Measurements from ENCODE around the gene VSIG8. TPM values are rescaled to one million over a fixed set of nuclear protein-coding genes. Genes with fewer than 3 reads are reported as not detected.

Gene VSIG8
- total and polyA plus RNA-seq, 2 donors (not counting 1 experiment from before 2014, with no cell fraction given), result not detected

GRCh38 chr1:159889202-159889601 is 26.7 kb upstream of the VSIG8 start:
- Histone ChIP-seq H3K9me3 (ENCODE audit: control extremely low read depth in 1 of 3, control insufficient read depth in 2 of 3, insufficient read depth in 1 of 3, low read length in 2 of 3) (peaks cover 0 to 3% (median 0%) of the 10 kb centered on the region in 3 donors), H2AFZ (ENCODE audit: insufficient read depth, low read depth, low read length, poor library complexity, severe bottlenecking) (no peak overlapping the region), H3K4me3 (ENCODE audit: control extremely low read depth in 1 of 5, extremely low read depth in 1 of 5, insufficient read depth in 1 of 5, low read depth in 2 of 5, low read length in 4 of 5) (peak overlapping the region in 1 of 5 experiments; percentile 15), H3K27me3 (replicated peaks in 1 of 4; ENCODE audit: control extremely low read depth in 1 of 4, control insufficient read depth in 3 of 4, insufficient read depth in 4 of 4, low read length in 3 of 4) (no peaks in the 10 kb centered on the region), H3K4me2 (replicated peaks; ENCODE audit: low read depth, low read length, poor library complexity, severe bottlenecking) (peak overlapping the region; percentile 45), H3K36me3 (replicated peaks in 1 of 2; ENCODE audit: control extremely low read depth in 1 of 2, control insufficient read depth in 1 of 2, extremely low read depth in 1 of 2, insufficient read depth in 2 of 2, low read length in 1 of 2) (no peaks in the 10 kb centered on the region), H3K4me1 (ENCODE audit: control insufficient read depth in 2 of 2, insufficient read depth in 2 of 2, low read length in 2 of 2) (peaks cover 18 to 19% of the 10 kb centered on the region in 2 donors), H3K9ac (ENCODE audit: low read length) (no peak overlapping the region), H3K27ac (ENCODE audit: low read length in 2 of 2) (no peak overlapping the region), H3K79me2 (ENCODE audit: control insufficient read depth, insufficient read depth, low read length) (no peaks in the 10 kb centered on the region), H4K20me1 (ENCODE audit: control insufficient read depth, insufficient read depth, low read length, poor library complexity, severe bottlenecking) (no peaks in the 10 kb centered on the region)
- H3K4me3 Mint-ChIP-seq, result peak overlapping the region; percentile 36
- ATAC-seq (ENCODE audit: low read depth) (peak; percentile 23), DNase-seq (peak; percentile 58)
- intact Hi-C loops (cut with micrococcal nuclease), result no loop called here
- WGBS (ENCODE audit: insufficient coverage), result 81% methylated on average over 2 of the region's 4 CpGs
- H3K27me3 Mint-ChIP-seq, result no peaks in the 10 kb centered on the region
- H3K27ac Mint-ChIP-seq, result peak overlapping the region; percentile 57
- ChIA-PET POLR2A (interaction anchor here (0.6 to 1.9 kb wide), 3 partner anchors 35 to 108 kb away, joined by 4 to 7 read pairs (median 6); partner anchors contain the start of genes DUSP23 and TAGLN2), CTCF (interaction anchor here (0.6 to 8.9 kb wide), 15 partner anchors 8 to 676 kb away, joined by 3 to 211 read pairs (median 7); partner anchors contain the start of genes FCRL6 and TAGLN2)
- peaks cover 26% of the 10 kb centered on the region for H3K4me1 Mint-ChIP-seq
- no peaks in the 10 kb centered on the region for H3K9me3 Mint-ChIP-seq (ENCODE audit: insufficient read depth)
- no peak for TF ChIP-seq CTCF (IDR thresholded peaks at IDR 0.05)
- no peak for TF ChIP-seq EZH2 (IDR thresholded peaks at IDR 0.05; ENCODE audit: borderline replicate concordance, insufficient read depth, low read depth, low read length, poor library complexity, severe bottlenecking)

GRCh38 chr1:159884296-159884695 is 21.8 kb upstream of the VSIG8 start:
- intact Hi-C loops (cut with micrococcal nuclease), result no loop called here
- Histone ChIP-seq H3K4me1 (ENCODE audit: control insufficient read depth in 2 of 2, insufficient read depth in 2 of 2, low read length in 2 of 2) (peaks cover 6% of the 10 kb centered on the region in 2 donors), H3K79me2 (ENCODE audit: control insufficient read depth, insufficient read depth, low read length) (no peaks in the 10 kb centered on the region), H3K4me2 (replicated peaks; ENCODE audit: low read depth, low read length, poor library complexity, severe bottlenecking) (no peak overlapping the region), H3K4me3 (ENCODE audit: control extremely low read depth in 1 of 5, extremely low read depth in 1 of 5, insufficient read depth in 1 of 5, low read depth in 2 of 5, low read length in 4 of 5) (no peak overlapping the region), H3K36me3 (replicated peaks in 1 of 2; ENCODE audit: control extremely low read depth in 1 of 2, control insufficient read depth in 1 of 2, extremely low read depth in 1 of 2, insufficient read depth in 2 of 2, low read length in 1 of 2) (no peaks in the 10 kb centered on the region), H3K27ac (ENCODE audit: low read length in 2 of 2) (no peak overlapping the region), H3K9me3 (ENCODE audit: control extremely low read depth in 1 of 3, control insufficient read depth in 2 of 3, insufficient read depth in 1 of 3, low read length in 2 of 3) (no peaks in the 10 kb centered on the region), H4K20me1 (ENCODE audit: control insufficient read depth, insufficient read depth, low read length, poor library complexity, severe bottlenecking) (no peaks in the 10 kb centered on the region), H2AFZ (ENCODE audit: insufficient read depth, low read depth, low read length, poor library complexity, severe bottlenecking) (no peak overlapping the region), H3K27me3 (replicated peaks in 1 of 4; ENCODE audit: control extremely low read depth in 1 of 4, control insufficient read depth in 3 of 4, insufficient read depth in 4 of 4, low read length in 3 of 4) (no peaks in the 10 kb centered on the region), H3K9ac (ENCODE audit: low read length) (no peak overlapping the region)
- no peak for TF ChIP-seq EZH2 (IDR thresholded peaks at IDR 0.05; ENCODE audit: borderline replicate concordance, insufficient read depth, low read depth, low read length, poor library complexity, severe bottlenecking)
- TF ChIP-seq CTCF (IDR thresholded peaks at IDR 0.05), result no peak
- WGBS (ENCODE audit: insufficient coverage), result 92% methylated on average over 7 of the region's 8 CpGs
- Mint-ChIP-seq H3K9me3 (ENCODE audit: insufficient read depth) (no peaks in the 10 kb centered on the region), H3K4me1 (peaks cover 9% of the 10 kb centered on the region), H3K27ac (no peak overlapping the region), H3K27me3 (no peaks in the 10 kb centered on the region), H3K4me3 (no peak overlapping the region)
- POLR2A ChIA-PET, result no interaction called here
- CTCF ChIA-PET, result interaction anchor here (2.6 kb wide), 1 partner anchor 85 kb away, joined by 12 read pairs; no protein-coding TSS in a partner anchor
- no peak for ATAC-seq (ENCODE audit: low read depth)
- no peak for DNase-seq
